Panc1 (cell line): ENCODE results near the gene MIER3. TPM values are rescaled to one million over a fixed set of nuclear protein-coding genes. Genes with fewer than 3 reads are reported as not detected.

Experiments
- ATAC-seq: fragments of 200-7000 bp; cut with Tn5 transposase; 2 replicates; pipeline ENCODE4 v1.9.1; 2020; ENCODE audit warnings: mild to moderate bottlenecking, moderate library complexity
- BruUV-seq: library from RNA; stranded (reverse); fragments of 400-500 nt; replicated peaks from 2 replicates; lab custom pipeline; 2021; lab: Mats Ljungman, UMichigan
- CTCF ChIA-PET: fragments of 300-600 bp; sonication (Branson Sonifier 250); formaldehyde crosslinking; loops from one replicate; lab custom pipeline; 2022; ENCODE audit warnings: antibody characterized with exemption; lab: Charles Lee
- POLR2A ChIA-PET: fragments of 300-600 bp; sonication (Branson Sonifier 250); formaldehyde crosslinking; loops from one replicate; lab custom pipeline; 2022; ENCODE audit warnings: antibody characterized with exemption; lab: Charles Lee
- DNase-seq: peaks from one replicate; pipeline ENCODE4 v3.0.0-alpha.2; 2010; ENCODE audit warnings: low read depth, low spot score
- H3K27ac ChIP-seq: 2 replicates; pipeline ENCODE4 v1.5.1; 2011; ENCODE audit warnings: mild to moderate bottlenecking, low read length, inconsistent platforms
- H3K27me3 ChIP-seq: fragments of 200-500 bp; sonication (Bioruptor generic); 2 replicates; pipeline ENCODE4 v1.6.0; 2014; ENCODE audit warnings: low read length, inconsistent platforms; ENCODE audit not compliant: control insufficient read depth, insufficient read depth
- H3K36me3 ChIP-seq: fragments of 200-500 bp; sonication (Bioruptor generic); 2 replicates; pipeline ENCODE4 v1.5.1; 2014; ENCODE audit warnings: inconsistent platforms, mild to moderate bottlenecking, low read length, moderate library complexity; ENCODE audit not compliant: control insufficient read depth, insufficient read depth
- H3K4me1 ChIP-seq: 2 replicates; pipeline ENCODE4 v1.5.1; 2011; ENCODE audit warnings: inconsistent platforms, mild to moderate bottlenecking, low read length, moderate library complexity; ENCODE audit not compliant: control insufficient read depth, insufficient read depth
- H3K4me3 ChIP-seq, 2 experiments: 2 replicates each; pipeline ENCODE4 v1.5.1; 2011 to 2012; ENCODE audit warnings: low read depth in 2 of 2, low read length in 2 of 2, mild to moderate bottlenecking in 2 of 2, inconsistent platforms in 1 of 2, moderate library complexity in 1 of 2
- H3K9me3 ChIP-seq: fragments of 200-500 bp; sonication (Bioruptor generic); 2 replicates; pipeline ENCODE4 v1.5.1; 2014; ENCODE audit warnings: low read depth, mild to moderate bottlenecking, inconsistent platforms, low read length, moderate library complexity; ENCODE audit not compliant: control insufficient read depth, insufficient read depth
- CTCF ChIP-seq: fragments of 450-650 bp; IDR thresholded peaks from 2 replicates; pipeline ENCODE4 v1.5.1; 2017; ENCODE audit warnings: mild to moderate bottlenecking
- POLR2AphosphoS5 ChIP-seq: IDR thresholded peaks from 2 replicates; pipeline ENCODE4 v1.6.1; 2012; ENCODE audit warnings: mild to moderate bottlenecking, low read depth, low read length, moderate library complexity
- SIN3A ChIP-seq: IDR thresholded peaks from 2 replicates; pipeline ENCODE4 v1.6.1; 2012; ENCODE audit warnings: low read depth, mild to moderate bottlenecking, low read length, moderate library complexity, borderline replicate concordance; ENCODE audit not compliant: insufficient read depth
- TCF7L2 ChIP-seq: IDR thresholded peaks from 2 replicates; pipeline ENCODE4 v1.6.1; 2011; ENCODE audit warnings: mild to moderate bottlenecking, low read depth, low read length, inconsistent platforms
- in situ Hi-C: cut with HindIII; loops from 2 replicates; pipeline ENCODE4 v1.10.0; 2016; ENCODE audit warnings: low sequenced_read_pairs, low pct_unique_long_range_greater_than_20kb
- intact Hi-C: fragments of 100-400 bp; cut with micrococcal nuclease; formaldehyde crosslinking; loops from one replicate; pipeline ENCODE4 v1.10.0; 2022; ENCODE audit not compliant: unreplicated experiment
- total RNA-seq: library from RNA; stranded (reverse); gene quantifications from one replicate; pipeline ENCODE4 v1.2.1, GENCODE V29; 2021; ENCODE audit not compliant: unreplicated experiment
- TF ChIP-seq, protein P1 (sequence below), 2 experiments: IDR thresholded peaks; 2 replicates each; pipeline ENCODE4 v1.6.1; 2011 to 2012; ENCODE audit warnings: low read depth in 2 of 2, control low read depth in 1 of 2, low read length in 1 of 2, mild to moderate bottlenecking in 1 of 2, moderate library complexity in 1 of 2; ENCODE audit not compliant: insufficient read depth in 1 of 2

MIER3 gene
- total RNA-seq, 1 experiment from 2014 or later, result 29.7 TPM

DNA sequence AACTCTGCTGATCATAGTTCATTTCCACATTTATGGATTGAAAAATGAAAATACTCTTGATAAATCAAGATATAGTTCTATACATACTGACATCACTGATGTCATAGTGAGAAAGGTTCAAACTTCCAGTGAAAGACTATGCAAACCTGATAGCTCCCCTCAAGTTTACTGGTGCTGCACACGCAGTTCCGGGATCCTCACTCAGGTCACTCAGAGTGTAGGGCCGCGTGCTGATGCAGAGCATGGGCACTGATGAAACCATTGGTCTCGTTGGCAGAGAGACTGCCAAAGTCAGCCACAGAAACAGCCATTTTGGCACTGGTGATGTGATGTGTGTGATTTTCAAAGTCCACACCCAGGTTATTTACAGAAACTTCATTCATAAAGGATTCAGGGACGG is 29.0 kb downstream of the MIER3 start:
- no peak for TF ChIP-seq TCF7L2
- TF ChIP-seq CTCF, result no peak
- no peak for TF ChIP-seq POLR2AphosphoS5
- TF ChIP-seq, protein P1, sequence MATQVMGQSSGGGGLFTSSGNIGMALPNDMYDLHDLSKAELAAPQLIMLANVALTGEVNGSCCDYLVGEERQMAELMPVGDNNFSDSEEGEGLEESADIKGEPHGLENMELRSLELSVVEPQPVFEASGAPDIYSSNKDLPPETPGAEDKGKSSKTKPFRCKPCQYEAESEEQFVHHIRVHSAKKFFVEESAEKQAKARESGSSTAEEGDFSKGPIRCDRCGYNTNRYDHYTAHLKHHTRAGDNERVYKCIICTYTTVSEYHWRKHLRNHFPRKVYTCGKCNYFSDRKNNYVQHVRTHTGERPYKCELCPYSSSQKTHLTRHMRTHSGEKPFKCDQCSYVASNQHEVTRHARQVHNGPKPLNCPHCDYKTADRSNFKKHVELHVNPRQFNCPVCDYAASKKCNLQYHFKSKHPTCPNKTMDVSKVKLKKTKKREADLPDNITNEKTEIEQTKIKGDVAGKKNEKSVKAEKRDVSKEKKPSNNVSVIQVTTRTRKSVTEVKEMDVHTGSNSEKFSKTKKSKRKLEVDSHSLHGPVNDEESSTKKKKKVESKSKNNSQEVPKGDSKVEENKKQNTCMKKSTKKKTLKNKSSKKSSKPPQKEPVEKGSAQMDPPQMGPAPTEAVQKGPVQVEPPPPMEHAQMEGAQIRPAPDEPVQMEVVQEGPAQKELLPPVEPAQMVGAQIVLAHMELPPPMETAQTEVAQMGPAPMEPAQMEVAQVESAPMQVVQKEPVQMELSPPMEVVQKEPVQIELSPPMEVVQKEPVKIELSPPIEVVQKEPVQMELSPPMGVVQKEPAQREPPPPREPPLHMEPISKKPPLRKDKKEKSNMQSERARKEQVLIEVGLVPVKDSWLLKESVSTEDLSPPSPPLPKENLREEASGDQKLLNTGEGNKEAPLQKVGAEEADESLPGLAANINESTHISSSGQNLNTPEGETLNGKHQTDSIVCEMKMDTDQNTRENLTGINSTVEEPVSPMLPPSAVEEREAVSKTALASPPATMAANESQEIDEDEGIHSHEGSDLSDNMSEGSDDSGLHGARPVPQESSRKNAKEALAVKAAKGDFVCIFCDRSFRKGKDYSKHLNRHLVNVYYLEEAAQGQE (IDR thresholded peaks at IDR 0.05; ENCODE audit: insufficient read depth in 1 of 2, low read depth in 2 of 2, low read length in 1 of 2), result no peak
- no peak for TF ChIP-seq SIN3A
- H3K9me3 ChIP-seq, result no peaks in the 10 kb centered on the region
- no peak overlapping the region for H3K4me3 ChIP-seq
- no peak overlapping the region for H3K27ac ChIP-seq
- BruUV-seq, result no TSS peak
- H3K36me3 ChIP-seq, result peaks cover 42% of the 10 kb centered on the region
- no peaks in the 10 kb centered on the region for H3K4me1 ChIP-seq
- ChIA-PET CTCF (no interaction called here), POLR2A (no interaction called here)
- DNase-seq, result no peak
- intact Hi-C loops (no loop called here), in situ Hi-C loops (no loop called here)
- no peaks in the 10 kb centered on the region for H3K27me3 ChIP-seq
- no peak for ATAC-seq

DNA sequence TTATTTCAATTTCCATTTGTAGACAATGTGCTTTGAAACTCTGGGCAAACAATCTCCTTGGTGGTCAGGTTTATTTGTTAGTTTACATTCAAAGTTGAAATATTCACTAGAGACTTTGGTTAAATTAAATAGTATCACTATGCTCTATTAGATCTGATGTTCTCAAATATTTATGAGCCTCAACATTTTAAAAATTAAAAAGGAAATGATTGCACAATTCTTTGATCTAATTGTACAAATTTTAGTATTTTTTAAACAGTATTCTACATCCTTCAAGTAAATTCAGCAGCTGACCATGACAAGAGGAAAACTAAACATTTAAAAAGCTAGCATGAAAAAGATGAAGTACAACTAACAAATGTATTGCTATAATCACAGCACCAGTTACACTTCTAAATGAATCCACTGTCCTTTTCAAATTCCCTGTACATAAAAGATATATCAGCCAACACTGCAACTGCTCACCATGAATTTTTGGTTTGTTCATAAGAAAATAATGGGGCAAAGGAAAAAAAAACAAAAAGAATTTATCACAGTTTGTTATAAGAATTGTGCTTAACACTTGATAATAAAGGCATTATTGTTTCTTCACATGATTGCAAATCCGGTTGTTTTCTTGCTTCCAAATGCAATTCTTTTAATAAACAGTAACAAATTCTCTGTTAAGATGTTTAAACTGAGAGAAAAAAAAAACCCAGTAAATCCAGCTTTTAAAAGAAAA is 31.8 kb downstream of the MIER3 start:
- Histone ChIP-seq H3K36me3 (peaks cover 34% of the 10 kb centered on the region), H3K27ac (no peak overlapping the region), H3K9me3 (no peaks in the 10 kb centered on the region), H3K4me3 (no peak overlapping the region), H3K4me1 (no peaks in the 10 kb centered on the region), H3K27me3 (no peaks in the 10 kb centered on the region)
- intact Hi-C loops (no loop called here), in situ Hi-C loops (no loop called here)
- no TSS peak for BruUV-seq
- DNase-seq (no peak), ATAC-seq (no peak)
- no peak for TF ChIP-seq SIN3A
- TF ChIP-seq POLR2AphosphoS5, result no peak
- TF ChIP-seq, protein P1 (IDR thresholded peaks at IDR 0.05; ENCODE audit: insufficient read depth in 1 of 2, low read depth in 2 of 2, low read length in 1 of 2), result no peak
- no peak for TF ChIP-seq TCF7L2
- TF ChIP-seq CTCF, result no peak
- CTCF ChIA-PET, result no interaction called here
- POLR2A ChIA-PET, result no interaction called here
